Lower lobe of right lung (tissue), 2 donors: Measurements from ENCODE around the gene SARDH. TPM values are rescaled to one million over a fixed set of nuclear protein-coding genes. Genes with fewer than 3 reads are reported as not detected.

Experiments
- ATAC-seq, 2 donors: fragments of 200-7000 bp; cut with Tn5 transposase; one replicate each; pipeline ENCODE4 v1.9.1; 2020 to 2022; ENCODE audit warnings: mild to moderate bottlenecking in 2 of 2, moderate library complexity in 2 of 2
- DNase-seq: peaks from one replicate; pipeline ENCODE4 v3.0.0-alpha.2; 2020
- H3K27ac ChIP-seq: fragments of 200-600 bp; one replicate; pipeline ENCODE4 v1.8.0; 2022
- H3K27me3 ChIP-seq: fragments of 200-600 bp; one replicate; pipeline ENCODE4 v1.8.0; 2022; ENCODE audit warnings: low read depth
- H3K36me3 ChIP-seq: fragments of 200-600 bp; one replicate; pipeline ENCODE4 v1.8.0; 2022; ENCODE audit warnings: mild to moderate bottlenecking
- H3K4me1 ChIP-seq: fragments of 200-600 bp; one replicate; pipeline ENCODE4 v1.8.0; 2022
- H3K4me3 ChIP-seq: fragments of 200-600 bp; one replicate; pipeline ENCODE4 v1.8.0; 2022; ENCODE audit warnings: mild to moderate bottlenecking
- H3K9me3 ChIP-seq: fragments of 200-600 bp; one replicate; pipeline ENCODE4 v1.8.0; 2022
- intact Hi-C: fragments of 100-400 bp; cut with DNase I; formaldehyde crosslinking; loops from one replicate; pipeline ENCODE4 v1.11.0; 2022
- total RNA-seq: library from RNA; stranded (reverse); fragmentation: NEBNext Ultra II Directional; extraction: Animal tissue kit (Norgen Biotek cat#: 25700); gene quantifications from one replicate; pipeline ENCODE4 v1.2.1, GENCODE V29; 2021
- TF ChIP-seq, protein P1 (sequence below): fragments of 200-600 bp; IDR thresholded peaks from one replicate; pipeline ENCODE4 v1.8.0; 2022; ENCODE audit warnings: antibody characterized with exemption, mild to moderate bottlenecking
- donor health status: DM: no; HTN: yes; CAD: no; lungs with severe emphysema.

Gene SARDH
- total RNA-seq, 1 donor from 2014 or later, result 3.4 TPM

DNA sequence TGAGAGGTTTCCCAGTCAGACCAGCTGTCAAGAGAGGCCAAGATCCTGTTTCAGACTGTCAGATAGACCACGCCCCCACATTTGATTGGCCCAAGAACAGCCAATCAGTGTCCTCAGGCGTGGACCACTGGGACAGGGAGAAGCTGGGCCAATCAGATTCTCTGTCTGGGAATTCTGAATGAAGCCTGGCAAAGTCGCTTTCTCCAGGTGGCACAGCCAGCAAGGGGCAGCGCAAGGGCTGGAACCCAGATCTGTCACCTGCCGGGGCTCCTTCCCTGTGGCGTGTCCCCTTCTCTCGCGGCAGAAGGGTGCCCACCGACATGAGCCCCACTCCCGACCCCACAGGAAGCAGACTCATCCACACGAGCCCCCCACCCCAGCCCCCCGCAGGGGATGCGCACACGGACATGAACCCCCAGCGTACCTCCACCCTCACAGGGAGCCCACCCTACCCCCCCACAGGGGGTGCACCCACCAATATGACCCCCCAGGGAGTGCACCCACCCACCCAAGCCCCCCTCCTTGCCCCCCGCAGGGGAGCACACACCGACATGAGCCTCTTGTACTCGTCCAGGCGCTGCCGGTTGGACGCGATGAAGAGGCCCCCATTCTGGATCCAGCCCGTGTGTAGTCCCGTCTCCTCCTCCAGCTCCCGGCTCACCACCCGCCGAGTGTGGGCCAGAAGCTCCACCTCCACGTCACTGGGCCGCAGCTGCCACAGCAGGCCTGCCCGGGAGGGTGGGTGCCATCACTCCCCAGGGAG is 6.1 kb downstream of the SARDH start:
- intact Hi-C loops, result no loop called here
- no peak for ATAC-seq

GRCh38 chr9:133730994-133731715 is 7.0 kb downstream of the SARDH start:
- no peaks in the 10 kb centered on the region for H3K9me3 ChIP-seq
- no peaks in the 10 kb centered on the region for H3K4me1 ChIP-seq
- H3K4me3 ChIP-seq, result no peak overlapping the region
- intact Hi-C loops, result no loop called here
- peaks cover 13% of the 10 kb centered on the region for H3K27me3 ChIP-seq
- TF ChIP-seq, protein P1, sequence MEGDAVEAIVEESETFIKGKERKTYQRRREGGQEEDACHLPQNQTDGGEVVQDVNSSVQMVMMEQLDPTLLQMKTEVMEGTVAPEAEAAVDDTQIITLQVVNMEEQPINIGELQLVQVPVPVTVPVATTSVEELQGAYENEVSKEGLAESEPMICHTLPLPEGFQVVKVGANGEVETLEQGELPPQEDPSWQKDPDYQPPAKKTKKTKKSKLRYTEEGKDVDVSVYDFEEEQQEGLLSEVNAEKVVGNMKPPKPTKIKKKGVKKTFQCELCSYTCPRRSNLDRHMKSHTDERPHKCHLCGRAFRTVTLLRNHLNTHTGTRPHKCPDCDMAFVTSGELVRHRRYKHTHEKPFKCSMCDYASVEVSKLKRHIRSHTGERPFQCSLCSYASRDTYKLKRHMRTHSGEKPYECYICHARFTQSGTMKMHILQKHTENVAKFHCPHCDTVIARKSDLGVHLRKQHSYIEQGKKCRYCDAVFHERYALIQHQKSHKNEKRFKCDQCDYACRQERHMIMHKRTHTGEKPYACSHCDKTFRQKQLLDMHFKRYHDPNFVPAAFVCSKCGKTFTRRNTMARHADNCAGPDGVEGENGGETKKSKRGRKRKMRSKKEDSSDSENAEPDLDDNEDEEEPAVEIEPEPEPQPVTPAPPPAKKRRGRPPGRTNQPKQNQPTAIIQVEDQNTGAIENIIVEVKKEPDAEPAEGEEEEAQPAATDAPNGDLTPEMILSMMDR, result no peak
- DNase-seq (no peak), ATAC-seq (no peak)
- H3K36me3 ChIP-seq, result no peaks in the 10 kb centered on the region
- no peak overlapping the region for H3K27ac ChIP-seq

More for the DNA sequence above, 6.1 kb downstream of the SARDH start:
- H3K36me3 ChIP-seq, result no peaks in the 10 kb centered on the region
- H3K4me3 ChIP-seq, result no peak overlapping the region
- H3K4me1 ChIP-seq, result no peaks in the 10 kb centered on the region
- H3K27me3 ChIP-seq, result peaks cover 11% of the 10 kb centered on the region
- H3K9me3 ChIP-seq, result no peaks in the 10 kb centered on the region
- DNase-seq, result no peak
- H3K27ac ChIP-seq, result no peak overlapping the region
- TF ChIP-seq, protein P1, result no peak

GRCh38 chr9:133729617-133730281 is 8.4 kb downstream of the SARDH start:
- Histone ChIP-seq H3K27me3 (peaks cover 16% of the 10 kb centered on the region), H3K36me3 (no peaks in the 10 kb centered on the region), H3K4me1 (no peaks in the 10 kb centered on the region), H3K27ac (no peak overlapping the region), H3K4me3 (no peak overlapping the region), H3K9me3 (no peaks in the 10 kb centered on the region)
- no peak for ATAC-seq
- TF ChIP-seq, protein P1, result no peak
- intact Hi-C loops, result no loop called here
- no peak for DNase-seq

DNA sequence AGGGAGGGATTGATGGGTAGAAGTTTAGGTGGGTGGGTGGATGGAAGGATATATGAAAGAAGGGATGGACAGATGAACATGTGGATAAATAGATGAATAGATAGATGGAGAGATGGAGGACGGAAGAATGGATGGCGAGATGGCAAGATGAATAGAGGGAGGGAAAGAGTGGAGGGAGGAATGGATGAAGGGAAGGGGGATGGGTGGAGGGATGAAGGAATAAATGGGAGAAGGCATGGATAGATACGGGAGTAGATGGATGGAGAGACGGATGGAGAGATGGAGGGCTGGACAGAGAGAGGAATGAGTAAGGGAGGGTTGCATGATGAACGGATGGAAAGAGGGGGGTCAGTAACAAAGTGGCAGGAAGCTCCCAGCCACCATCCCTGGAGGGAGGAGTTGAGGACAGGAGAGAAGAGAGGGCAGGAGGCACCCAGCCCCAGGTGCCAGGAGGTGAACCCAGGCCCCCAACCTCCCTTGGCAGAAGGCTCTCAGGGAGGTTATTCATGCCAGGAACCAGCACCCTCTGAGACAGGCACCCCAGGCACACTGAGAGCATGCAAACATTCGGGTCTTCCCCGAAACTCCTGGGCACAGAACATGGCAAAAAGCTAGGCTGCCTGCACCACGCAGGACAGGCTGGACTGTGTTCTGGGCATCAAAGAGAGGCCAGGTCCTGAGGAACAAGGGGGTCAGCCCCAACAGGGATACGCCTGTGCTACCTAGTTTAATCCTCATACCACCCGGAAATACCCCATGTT is 9.1 kb downstream of the SARDH start:
- Histone ChIP-seq H3K4me1 (no peaks in the 10 kb centered on the region), H3K4me3 (no peak overlapping the region), H3K27ac (no peak overlapping the region), H3K9me3 (no peaks in the 10 kb centered on the region), H3K36me3 (no peaks in the 10 kb centered on the region), H3K27me3 (peaks cover 16% of the 10 kb centered on the region)
- TF ChIP-seq, protein P1, result no peak
- intact Hi-C loops, result no loop called here
- ATAC-seq (no peak), DNase-seq (no peak)

DNA sequence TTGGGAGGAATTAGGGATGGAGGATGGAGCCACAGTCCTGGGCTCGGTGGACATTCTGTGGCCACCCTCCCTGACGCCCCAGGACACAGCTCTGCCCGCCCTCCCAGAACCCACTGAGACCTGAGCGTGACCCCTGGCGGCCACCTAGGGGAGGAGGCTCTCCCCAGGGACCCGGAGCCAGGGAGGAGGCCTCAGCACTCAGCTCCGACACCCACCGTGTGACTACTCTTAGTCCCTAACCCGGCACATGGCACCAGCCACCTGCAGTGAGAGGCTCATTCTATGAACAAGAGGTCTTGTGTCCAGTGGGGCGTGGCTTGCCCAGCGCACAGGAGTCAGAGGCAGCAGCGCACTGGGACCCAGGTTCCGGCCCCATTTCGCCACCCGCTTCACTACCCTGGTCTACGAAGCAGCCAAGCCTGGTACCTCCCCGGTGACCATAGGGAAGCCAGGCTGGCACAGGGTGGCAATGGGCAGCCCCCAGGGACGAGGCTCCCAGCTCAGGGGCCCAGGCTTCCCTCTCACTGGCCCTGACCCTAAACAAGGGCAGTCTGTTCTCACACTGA is 10.2 kb downstream of the SARDH start:
- Histone ChIP-seq H3K4me1 (no peaks in the 10 kb centered on the region), H3K4me3 (no peak overlapping the region), H3K36me3 (no peaks in the 10 kb centered on the region), H3K9me3 (no peaks in the 10 kb centered on the region), H3K27me3 (peaks cover 16% of the 10 kb centered on the region), H3K27ac (no peak overlapping the region)
- ATAC-seq (no peak), DNase-seq (no peak)
- intact Hi-C loops, result no loop called here
- TF ChIP-seq, protein P1, result no peak
